HTERT RPE-1 (cell line): ENCODE results near the gene BICDL1.
"Not testable (repeated sequence)": the region's sequence is repeated elsewhere in the genome, so short reads cannot be mapped to it uniquely, and the experiment has no call there.

Experiments
- in situ Hi-C: fragments of 300-500 bp; cut with MboI; formaldehyde crosslinking; loops from 4 replicates; pipeline ENCODE4 v1.14.3; 2020; ENCODE audit warnings: low sequenced_read_pairs

Gene BICDL1, protein sequence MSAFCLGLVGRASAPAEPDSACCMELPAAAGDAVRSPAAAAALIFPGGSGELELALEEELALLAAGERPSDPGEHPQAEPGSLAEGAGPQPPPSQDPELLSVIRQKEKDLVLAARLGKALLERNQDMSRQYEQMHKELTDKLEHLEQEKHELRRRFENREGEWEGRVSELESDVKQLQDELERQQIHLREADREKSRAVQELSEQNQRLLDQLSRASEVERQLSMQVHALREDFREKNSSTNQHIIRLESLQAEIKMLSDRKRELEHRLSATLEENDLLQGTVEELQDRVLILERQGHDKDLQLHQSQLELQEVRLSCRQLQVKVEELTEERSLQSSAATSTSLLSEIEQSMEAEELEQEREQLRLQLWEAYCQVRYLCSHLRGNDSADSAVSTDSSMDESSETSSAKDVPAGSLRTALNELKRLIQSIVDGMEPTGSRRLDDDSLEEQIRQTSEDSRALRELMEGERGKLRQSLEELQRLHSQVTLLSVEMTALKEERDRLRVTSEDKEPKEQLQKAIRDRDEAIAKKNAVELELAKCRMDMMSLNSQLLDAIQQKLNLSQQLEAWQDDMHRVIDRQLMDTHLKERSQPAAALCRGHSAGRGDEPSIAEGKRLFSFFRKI

DNA sequence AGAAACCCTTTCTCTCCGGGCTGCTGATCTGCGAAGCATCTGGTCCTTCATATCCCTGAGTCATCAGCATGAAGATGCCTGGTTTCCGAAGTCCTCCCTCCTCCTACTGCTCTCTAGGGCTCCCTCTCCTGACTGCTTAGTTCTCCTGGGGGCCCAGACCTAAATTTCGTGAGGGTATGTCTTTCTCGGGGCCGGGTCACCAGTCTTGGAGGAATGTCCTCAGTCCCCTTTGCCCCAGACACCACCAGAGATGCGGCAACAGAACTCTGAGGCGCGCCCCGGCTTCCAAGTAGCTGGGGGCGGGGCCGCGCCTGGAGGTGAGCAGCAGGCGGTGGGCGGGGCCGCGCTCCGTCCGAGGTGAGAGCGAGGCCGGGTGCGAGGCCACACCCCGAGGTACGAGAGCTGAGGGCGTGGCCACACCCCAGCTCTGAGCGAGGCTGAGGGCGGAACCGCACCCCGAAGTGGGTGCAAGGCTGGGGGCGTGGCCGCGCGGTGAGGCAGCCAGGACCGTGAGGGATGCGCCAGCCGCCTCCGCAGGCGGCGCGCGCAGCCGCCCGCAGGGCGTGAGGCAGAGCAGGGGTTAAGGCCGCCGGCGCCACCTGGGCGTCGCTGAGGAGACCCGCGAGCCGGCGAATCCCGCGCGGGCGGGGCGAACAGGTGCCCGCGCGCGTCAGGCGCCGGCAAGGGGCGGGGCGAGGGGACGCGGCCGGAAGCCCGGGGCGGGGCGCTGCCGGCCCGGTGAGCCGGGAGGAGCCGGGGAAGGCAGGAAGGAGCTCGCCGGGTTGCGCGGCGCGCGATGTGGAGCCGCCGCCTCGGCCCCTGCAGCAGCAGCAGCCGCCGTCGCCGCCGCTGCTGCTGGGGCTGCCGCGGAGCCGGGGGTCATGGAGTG is at the start of gene BICDL1:
Gene BICDL1 (plus strand): TSS at position 765 of the 889 bp plus-strand sequence. CDS start 633 bp downstream, outside the sequence.
- in situ Hi-C loops = no loop called here

DNA sequence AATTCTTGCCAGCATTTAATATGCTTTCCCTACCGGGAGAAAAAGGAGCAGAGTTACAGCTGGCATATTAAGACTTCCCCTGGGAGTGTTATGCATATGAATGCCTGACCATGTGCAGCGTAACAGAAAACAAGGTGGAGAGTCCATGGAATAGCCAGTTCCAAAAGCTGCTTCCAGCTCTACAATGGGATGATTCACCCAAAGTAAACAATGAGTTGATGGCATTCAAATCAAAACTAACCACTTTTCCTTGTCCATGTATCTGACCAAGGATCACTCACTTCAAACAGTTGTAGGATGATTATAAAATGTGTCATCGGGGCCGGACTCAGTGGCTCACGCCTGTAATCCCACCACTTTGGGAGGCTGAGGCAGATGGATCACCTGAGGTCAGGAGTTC is 48.1 kb upstream of the BICDL1 start:
- in situ Hi-C loops = no loop called here

DNA sequence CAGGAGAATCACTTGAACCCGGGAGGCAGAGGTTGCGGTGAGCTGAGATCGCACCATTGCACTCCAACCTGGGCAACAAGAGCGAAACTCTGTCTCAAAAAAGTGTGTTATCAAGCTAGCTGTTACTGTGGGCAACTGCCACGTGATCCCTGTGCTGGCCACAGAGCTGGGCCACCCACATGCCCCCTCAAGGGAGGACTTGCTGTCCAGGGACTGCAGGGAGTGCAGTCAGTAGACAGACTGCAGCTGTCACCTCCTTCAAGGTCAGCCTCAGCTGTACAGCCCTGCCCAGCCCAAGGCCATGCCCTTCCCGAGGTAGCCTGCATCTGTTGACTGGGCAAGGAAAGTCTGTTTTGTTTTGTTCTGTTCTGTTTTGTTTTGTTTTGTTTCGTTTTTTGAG is 46.6 kb upstream of the BICDL1 start:
- in situ Hi-C loops = no loop called here

DNA sequence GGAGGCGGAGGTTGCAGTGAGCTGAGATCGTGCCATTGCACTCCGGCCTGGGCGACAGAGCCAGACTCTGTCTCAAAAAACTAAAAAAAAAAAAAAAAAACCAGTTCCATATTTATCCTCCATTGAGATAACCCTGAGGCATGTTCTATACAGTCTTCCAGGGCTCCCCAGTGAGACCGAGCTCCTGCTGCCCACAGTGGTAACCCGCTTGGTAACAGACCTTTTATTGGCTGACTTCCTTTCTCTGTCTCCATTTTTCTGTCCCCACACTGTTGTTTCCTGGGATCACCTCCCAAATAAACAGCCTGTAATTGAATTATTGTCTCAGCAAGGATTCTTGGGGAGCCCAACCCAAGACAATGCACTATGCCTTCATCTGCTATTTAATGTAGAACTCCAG is 42.8 kb upstream of the BICDL1 start:
- in situ Hi-C loops = no loop called here

DNA sequence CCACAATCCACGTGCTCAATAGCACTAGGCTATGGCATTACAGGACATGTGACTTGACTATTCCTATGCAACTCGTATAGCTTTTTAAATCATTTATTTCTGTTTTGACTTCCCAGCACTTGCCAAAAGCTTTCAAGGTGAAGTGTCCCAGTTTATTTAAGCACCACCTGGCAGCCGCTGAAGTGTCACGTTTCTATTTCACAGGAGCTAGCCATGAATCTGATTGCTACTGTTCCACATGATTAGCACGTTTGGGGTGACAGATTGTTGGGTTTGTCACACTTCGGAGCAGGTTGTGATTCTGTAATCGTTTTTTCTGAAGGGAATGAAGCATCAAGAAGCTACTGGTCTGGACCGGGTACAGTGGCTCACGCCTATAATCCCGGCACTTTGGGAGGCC is 39.9 kb upstream of the BICDL1 start:
- in situ Hi-C loops = no loop called here

DNA sequence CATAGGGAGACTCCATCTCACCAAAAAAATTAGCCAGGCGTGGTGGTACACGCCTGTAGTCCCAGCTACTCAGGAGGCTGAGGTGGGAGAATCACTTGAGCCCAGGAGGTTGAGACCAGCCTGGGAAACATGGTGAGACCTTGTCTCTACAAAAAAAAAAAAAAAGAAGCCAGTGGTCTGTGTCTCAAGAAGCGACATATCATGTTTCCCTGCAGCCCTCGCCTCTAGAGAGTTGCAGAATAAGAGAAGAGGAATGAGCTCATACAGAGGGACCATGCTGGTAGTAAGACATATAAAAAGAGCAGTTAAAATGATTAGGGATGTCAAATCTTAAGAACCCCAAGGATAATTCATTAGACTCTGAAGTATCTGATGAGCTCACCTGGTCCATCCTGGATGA is 39.4 kb upstream of the BICDL1 start:
- in situ Hi-C loops = no loop called here

DNA sequence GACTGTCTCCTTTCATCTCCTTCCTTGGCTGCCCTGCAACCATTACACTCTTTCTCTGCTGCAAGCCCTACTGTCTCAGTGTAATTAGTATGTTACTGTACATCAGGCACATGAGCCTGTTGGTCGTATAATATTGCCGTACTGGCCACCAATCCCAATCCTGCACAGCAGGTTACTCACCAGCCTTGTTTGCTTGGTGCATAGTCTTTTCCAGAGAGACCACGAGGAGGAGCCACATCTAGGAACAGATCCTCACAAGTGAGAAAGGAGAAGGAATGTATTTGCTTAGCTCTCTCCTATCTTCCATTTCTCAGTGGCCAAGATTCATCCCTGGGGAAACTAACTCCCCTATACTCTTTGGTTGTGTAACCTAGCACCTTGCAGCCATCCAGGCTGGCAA is 33.0 kb upstream of the BICDL1 start:
- in situ Hi-C loops = no loop called here

DNA sequence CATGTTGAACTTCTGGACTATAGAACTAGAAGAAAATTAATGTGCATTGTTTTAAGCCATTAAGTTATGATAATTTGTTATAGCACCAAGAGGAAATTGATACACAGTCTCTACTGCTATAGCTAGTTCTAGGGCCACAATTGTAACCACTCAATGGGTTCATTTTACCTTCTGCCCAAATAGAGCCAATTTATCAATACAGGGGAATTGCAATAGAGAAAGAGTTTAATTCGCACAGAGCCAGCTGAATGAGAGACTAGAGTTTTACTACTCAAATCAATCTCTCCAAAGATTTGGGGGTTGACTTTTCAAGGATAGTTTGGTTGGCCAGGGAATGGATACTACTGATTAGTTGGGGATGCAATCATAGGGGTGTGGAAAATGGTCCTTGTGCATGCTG is 31.9 kb upstream of the BICDL1 start:
- in situ Hi-C loops = no loop called here

DNA sequence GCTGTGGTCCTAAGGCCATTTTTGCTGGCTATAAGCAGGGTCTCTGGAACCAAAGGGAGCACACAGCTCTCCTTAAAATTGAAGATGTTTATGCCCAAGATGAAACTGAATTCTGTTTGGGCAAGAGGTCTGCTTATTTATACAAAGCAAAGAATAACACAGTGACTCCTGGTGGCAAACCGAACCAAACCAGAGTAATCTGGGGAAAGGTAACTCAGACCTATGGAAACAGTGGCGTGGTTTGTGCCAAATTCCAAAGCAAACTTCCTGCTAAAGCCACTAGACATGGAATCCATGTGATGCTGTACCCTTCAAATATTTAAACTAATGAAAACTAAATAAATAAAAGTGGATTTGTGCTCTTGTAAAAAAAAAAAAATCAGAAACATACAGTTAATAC is 29.6 kb upstream of the BICDL1 start:
- in situ Hi-C loops = no loop called here

DNA sequence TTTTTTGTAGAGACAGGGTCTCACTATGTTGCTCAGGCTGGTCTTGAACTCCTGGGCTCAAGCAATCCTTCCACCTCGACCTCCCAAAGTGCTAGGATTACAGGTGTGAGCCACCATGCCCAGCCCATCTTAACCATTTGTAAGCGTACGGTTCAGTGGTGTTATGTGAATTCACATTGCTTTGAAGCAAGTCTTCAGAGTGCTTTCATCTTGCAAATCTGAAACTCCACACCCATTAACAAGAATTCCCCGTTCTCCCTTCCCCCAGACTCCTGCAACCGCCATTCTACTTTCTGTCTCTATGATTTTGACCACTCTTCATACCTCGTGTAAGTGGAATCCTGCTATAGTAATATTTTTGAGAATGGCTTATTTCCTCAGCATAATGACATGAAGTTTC is 24.9 kb upstream of the BICDL1 start:
- in situ Hi-C loops = no loop called here

DNA sequence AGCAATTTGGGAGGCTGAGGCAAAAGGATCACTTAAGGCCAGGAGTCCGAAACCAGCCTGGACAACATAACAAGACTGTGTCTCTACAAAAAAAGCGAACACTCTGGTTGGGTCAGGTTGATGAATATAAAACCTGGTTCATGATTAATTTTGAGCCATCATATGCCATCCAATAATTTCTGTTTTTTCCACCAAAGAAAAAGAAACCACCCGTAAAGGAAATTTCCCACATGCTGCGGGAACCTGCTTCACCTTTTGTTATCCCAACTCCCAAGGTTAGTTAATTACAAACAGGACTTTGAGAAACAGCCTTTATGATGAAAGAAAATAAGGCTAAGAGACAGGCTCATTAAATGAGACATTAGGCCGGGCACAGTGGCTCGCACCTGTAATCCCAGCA is 24.1 kb upstream of the BICDL1 start:
- in situ Hi-C loops = no loop called here

DNA sequence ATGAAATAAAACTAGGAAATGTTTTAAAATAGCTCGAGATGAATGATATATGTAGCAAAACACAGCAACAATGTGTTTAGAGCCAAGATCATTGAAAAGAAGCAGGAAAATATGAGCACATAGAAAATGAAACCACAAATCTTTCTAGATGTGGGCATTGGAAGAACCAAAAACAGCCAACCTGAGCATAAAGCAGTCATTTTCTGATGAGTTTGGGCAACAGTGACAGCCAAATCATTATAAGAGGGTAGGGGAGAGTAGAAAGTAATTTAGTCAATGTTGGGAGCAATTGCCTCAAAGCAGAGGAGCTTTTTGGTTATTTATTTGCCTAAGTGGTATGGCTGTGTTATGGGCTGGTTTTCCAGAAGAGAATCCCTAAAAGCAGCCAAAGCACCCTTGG is 8.8 kb upstream of the BICDL1 start:
- in situ Hi-C loops = no loop called here

DNA sequence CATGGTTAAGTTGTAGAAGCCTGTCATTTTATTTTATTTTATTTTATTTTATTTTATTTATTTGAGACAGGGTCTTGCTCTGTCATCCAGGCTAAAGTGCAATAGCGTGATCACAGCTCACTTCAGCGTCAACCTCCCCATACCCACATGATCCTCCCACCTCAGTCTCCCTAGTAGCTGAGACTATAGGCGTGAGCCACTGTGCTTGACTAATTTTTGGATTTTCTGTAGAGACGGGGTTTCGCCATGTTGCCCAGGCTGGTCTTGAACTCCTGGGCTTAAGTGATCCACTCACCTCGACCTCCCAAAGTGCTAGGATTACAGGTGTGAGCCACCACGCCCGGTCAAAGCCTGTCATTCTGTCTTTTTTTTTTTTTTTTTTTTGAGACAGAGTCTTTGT is 8.3 kb upstream of the BICDL1 start:
- in situ Hi-C loops = not testable (repeated sequence)

DNA sequence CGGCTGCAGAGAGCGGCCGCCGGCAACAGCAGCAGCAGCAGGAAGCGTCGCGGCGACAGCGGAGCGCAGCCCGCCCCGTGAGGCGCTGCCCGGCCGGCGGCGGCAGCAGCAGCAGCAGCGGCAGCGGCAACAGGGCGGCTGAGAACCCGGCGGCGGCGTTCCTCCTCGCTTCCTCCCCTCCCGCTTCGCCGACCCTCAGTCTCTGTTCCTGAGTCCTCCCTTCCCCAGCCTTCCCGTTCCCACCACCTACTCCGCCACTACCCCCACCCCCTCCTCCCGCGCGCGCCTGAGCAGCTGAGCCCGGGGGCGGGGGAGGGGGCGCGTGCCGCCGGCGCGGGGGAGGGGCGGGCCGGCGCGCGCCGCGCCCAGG is 310 bp downstream of the BICDL1 start:
- in situ Hi-C loops = no loop called here

DNA sequence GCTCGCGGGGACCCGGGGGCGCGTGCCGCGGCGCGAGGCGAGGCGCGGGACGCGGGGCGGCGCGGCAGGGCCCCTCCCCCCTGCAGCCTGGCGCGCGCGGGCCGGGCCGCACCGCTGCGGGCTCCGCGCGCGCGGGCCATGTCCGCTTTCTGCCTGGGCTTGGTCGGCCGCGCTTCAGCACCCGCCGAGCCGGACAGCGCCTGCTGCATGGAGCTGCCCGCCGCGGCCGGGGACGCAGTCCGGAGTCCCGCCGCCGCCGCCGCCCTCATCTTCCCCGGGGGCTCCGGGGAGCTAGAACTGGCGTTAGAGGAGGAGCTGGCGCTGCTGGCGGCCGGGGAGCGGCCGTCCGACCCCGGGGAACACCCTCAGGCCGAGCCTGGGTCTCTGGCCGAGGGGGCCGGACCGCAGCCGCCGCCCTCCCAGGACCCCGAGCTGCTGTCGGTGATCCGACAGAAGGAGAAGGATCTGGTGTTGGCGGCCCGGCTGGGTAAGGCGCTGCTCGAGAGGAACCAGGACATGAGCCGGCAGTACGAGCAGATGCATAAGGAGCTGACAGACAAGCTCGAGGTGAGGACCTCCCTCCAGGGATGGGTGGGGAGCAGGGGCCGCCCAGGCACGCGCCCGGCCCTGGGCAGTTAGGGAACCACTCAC is 820 bp downstream of the BICDL1 start:
- in situ Hi-C loops = no loop called here

DNA sequence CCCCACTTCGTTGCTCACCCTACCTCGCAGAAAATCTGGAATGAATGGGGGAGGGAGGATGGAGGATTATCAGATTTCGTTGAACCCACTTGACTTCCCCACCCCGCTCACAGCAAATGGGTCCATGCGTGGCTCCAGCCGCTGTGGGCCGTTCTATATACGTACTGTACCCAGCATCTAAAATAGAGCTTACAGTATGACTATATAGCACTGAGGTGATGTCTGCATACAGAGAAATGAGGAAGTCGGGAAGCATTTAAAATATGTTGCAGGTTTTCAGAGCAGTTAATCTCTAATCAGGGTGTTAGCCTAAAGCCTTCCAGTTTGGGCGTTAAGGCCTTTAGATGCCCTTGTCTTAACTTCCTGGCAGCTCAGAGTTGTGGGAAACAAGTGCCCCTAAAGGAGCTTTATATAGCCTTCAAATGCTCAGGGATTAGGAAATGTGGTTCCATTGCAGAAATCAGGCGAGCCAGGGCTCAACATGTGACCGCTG is 1.4 kb downstream of the BICDL1 start:
- in situ Hi-C loops = no loop called here

DNA sequence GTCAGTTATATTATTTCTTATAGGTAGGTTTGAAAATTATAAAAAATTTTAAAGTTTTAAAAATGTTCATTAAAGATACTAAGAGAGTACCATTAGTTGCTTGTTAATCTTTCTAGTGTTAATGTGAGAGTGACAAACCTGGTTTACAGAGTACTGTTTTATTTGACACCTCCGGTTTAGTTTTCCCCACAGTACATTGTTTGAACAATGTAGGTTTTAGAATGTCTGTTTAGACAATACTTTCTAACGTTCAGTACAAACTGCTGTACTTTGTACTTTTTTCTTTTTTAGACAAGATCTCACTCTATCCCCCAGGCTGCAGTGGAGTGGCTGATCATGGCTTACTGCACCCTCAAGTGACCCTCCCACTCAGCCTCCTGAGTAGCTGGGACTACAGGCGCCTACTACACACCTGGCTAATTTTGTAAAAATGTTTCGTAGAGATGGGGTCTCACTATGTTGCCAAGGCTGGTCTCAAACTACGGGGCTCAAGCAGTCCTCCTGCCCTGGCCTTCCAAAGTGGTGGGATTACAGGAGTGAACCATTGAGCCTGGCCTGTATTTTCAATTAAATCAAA is 3.2 kb downstream of the BICDL1 start:
- in situ Hi-C loops = no loop called here

DNA sequence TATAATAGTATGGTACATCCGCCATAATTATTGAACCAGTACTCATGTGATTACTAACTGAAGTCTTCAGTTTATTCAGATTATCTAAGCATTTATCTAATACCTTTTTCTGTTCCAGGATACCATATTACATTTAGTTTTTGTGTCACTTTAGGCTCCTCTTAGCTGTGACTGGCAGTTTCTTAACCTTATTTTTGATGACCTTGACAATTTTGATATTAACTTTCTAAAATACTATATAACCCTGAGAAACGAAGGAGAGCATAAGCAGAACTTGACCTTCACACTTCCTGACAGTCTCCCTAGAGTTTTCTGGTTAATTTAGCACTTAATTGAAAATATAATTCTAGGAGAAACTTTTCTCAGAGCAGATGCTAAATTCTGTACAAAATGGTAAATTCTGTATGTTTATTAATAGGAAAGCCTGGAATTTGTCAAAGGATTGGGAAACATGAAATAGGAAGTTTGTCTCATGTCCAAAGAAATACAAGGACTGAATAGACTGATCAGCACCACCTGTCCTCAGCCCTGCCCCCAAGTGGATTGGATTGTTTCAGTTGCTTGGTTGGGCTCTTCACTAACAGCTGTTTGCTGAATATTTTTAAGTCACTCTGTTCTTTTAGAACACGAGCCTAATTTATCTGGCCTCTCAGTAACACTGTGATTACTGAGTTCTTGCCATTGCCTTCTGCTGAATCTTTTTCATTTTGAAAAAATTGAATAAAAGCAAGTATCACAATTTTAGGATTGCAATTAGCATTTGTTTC is 6.0 kb downstream of the BICDL1 start:
- in situ Hi-C loops = no loop called here

DNA sequence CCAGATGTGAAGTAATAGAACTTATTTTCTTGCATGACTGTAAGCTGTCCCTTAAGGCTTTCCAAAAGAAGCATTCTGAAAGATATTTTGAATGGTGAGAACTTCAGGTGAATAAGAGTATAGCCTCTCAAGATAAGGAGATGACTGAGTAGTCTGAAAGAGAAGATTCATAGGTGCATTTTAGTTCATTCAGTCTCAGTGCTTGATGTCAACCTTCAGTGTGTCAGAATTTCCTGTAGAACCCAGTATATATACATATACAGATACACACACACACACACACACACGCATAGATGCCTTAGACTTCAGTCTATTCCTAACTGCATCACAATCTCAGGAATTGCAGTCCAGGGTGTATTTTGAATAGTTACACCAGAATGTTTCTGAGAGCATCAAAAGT is 7.4 kb downstream of the BICDL1 start:
- in situ Hi-C loops = no loop called here
